GM19328 (cell line): Measurements from ENCODE around the gene NOTUM.
"Not testable (repeated sequence)": the region's sequence is repeated elsewhere in the genome, so short reads cannot be mapped to it uniquely, and the experiment has no call there.

Experiments used
- ATAC-seq: cut with Tn5 transposase; IDR thresholded peaks from one replicate; pipeline ENCODE4 v1.9.1; 2021; ENCODE audit warnings: mild to moderate bottlenecking, moderate library complexity; ENCODE audit not compliant: unreplicated experiment

NOTUM gene

GRCh38 chr17:81996757-81997441 lies 35.9 kb upstream of the NOTUM start:
- no peak for ATAC-seq

GRCh38 chr17:81996232-81996756 lies 35.3 kb upstream of the NOTUM start:
- no peak for ATAC-seq

GRCh38 chr17:81995463-81996231 lies 34.7 kb upstream of the NOTUM start:
- no peak for ATAC-seq

GRCh38 chr17:81994593-81995462 lies 33.8 kb upstream of the NOTUM start:
- ATAC-seq: no peak

- no peak for ATAC-seq
Observed at GRCh38 chr17:81993729-81994592, 33.0 kb upstream of the NOTUM start.

- no peak for ATAC-seq
Observed at GRCh38 chr17:81992306-81993102, 31.5 kb upstream of the NOTUM start.

- no peak for ATAC-seq
Observed at GRCh38 chr17:81991684-81992305, 30.8 kb upstream of the NOTUM start.

- ATAC-seq: no peak
Observed at GRCh38 chr17:81990836-81991683, 30.1 kb upstream of the NOTUM start.

GRCh38 chr17:81987161-81987770 lies 26.3 kb upstream of the NOTUM start:
- ATAC-seq: no peak

- no peak for ATAC-seq
Observed at GRCh38 chr17:81986606-81987005, 25.6 kb upstream of the NOTUM start.

- no peak for ATAC-seq
Observed at GRCh38 chr17:81984773-81985410, 23.9 kb upstream of the NOTUM start.

- no peak for ATAC-seq
Observed at GRCh38 chr17:81983639-81984373, 22.8 kb upstream of the NOTUM start.

GRCh38 chr17:81983011-81983638 lies 22.1 kb upstream of the NOTUM start:
- ATAC-seq: no peak

GRCh38 chr17:81981511-81981910 lies 20.5 kb upstream of the NOTUM start:
- ATAC-seq: not testable (repeated sequence)

GRCh38 chr17:81980707-81981343 lies 19.8 kb upstream of the NOTUM start:
- no peak for ATAC-seq

- no peak for ATAC-seq
Observed at GRCh38 chr17:81980122-81980521, 19.1 kb upstream of the NOTUM start.
